GM12873 (cell line): Measurements from ENCODE around the gene IL21R.

Experiments used
- CTCF ChIP-seq: IDR thresholded peaks from 2 replicates; pipeline ENCODE4 v1.5.1; 2012; ENCODE audit warnings: low read depth, mild to moderate bottlenecking, moderate library complexity, low read length, control low read depth; ENCODE audit not compliant: insufficient read depth; ENCODE audit errors: missing control alignments

The IL21R gene

GRCh38 chr16:27404163-27404823, 2.3 kb downstream of the IL21R start:
- TF ChIP-seq CTCF = no peak

- TF ChIP-seq CTCF = no peak
Measured at GRCh38 chr16:27405546-27406451, 3.8 kb downstream of the IL21R start.

DNA sequence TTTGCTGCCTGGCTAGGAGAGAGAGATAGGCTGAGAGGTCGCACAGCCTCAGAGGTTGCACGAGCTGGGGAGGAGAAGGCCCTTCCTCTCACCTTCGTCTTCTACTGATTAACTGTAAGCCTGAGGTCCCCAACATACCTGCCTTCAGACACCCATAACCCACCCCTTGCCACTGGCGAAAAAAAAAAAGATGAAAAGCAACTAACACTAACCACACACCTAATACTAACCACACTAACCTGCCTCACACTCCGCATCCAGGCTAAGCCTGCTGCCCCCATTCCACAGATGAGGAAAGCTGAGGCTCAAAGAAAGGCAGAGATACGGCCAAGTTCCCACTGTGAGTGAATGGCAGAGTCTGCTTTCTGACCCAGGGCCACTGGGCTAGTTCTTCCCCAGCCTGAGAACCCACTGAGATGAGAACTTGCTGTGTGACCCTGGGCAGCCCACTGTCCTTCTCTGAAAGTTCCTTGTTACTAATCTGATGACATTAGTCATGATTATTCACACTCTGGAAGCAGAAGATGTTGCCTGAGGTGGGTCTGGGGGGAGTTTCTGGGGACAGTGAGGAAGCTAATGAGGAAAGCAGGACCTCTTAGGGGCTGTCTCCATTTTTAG, 4.6 kb downstream of the IL21R start:
- TF ChIP-seq CTCF = no peak

DNA sequence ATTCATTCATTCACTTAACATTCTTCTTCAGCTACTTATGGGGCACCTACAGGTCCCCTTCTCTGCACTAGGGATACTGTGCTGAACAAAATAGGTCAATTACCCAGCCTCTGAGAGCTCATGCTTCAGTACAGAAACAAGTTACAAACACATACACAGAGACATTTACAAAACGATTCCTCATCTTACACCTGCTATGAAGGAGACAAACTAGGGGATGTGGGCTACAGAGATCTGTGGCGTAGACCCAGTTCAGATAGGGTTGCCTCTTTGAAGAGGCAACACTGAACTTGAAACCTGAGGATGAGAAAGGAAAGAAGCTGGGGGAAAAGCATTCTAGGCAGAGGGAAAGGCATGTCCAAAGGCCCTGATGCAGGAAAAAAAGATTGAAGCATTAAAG, 5.2 kb downstream of the IL21R start:
- TF ChIP-seq CTCF = no peak

- no peak for TF ChIP-seq CTCF
Measured at GRCh38 chr16:27408012-27408601, 6.1 kb downstream of the IL21R start.

- no peak for TF ChIP-seq CTCF
Measured at GRCh38 chr16:27408602-27409031, 6.6 kb downstream of the IL21R start.

DNA sequence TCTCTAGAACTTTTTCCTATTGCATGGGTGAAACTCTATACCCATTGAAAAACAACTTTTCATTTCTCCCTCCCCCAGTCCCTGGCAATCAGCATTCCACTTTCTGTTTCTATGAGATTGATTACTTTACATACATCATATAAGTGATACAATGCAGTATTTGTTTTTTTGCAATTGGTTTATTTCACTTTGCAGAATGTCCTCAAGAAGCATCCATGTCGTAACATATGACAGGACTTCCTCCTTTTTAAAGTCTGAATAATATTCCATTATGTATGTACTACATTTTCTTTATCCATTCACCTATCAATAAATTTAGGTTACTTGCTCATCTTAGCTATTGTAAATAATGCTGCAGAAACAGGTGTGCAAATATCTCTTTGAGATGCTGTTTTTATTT, 8.8 kb downstream of the IL21R start:
- TF ChIP-seq CTCF = no peak
